Thoracic aorta endothelial cell (primary cell): ENCODE results near the gene DVL3. TPM values are rescaled to one million over a fixed set of nuclear protein-coding genes. Genes with fewer than 3 reads are reported as not detected.

Source experiments
- total RNA-seq: library from RNA; depleted of rRNA; stranded (reverse); fragments of >200 nt; gene quantifications from 2 replicates; pipeline ENCODE4 v1.2.3, GENCODE V29; 2012

Gene DVL3
- total RNA-seq, result 24.3 and 27.1 TPM in 2 replicates

GRCh38 chr3:184154885-184155643 is at the start of gene DVL3:
DVL3 (plus strand) TSS chr3:184155377; CDS start chr3:184155636, 259 bp downstream.

GRCh38 chr3:184135149-184135910 is 19.8 kb upstream of the DVL3 start, which contains the start of gene EIF2B5:
EIF2B5 (plus strand) TSS chr3:184135358; CDS start chr3:184135386, 28 bp downstream.

GRCh38 chr3:184174646-184175492 is 19.7 kb downstream of the DVL3 start, which contains the start of gene AP2M1:
AP2M1 (plus strand) TSS chr3:184174855; CDS start chr3:184176994, 2,139 bp downstream.

GRCh38 chr3:184186184-184186901 is 31.2 kb downstream of the DVL3 start, which contains the start of gene ABCF3:
ABCF3 (plus strand) TSS chr3:184186199; CDS start chr3:184186208, 9 bp downstream.

Other genes starting within 250 kb of the DVL3 start
- 20.2 and 24.5 TPM in 2 replicates for gene ABCC5, start 137.5 kb upstream of the DVL3 start, total RNA-seq
- gene HTR3D, start 123.6 kb upstream of the DVL3 start, total RNA-seq, result not detected in 2 replicates
- not detected in 2 replicates for gene HTR3C, start 102.3 kb upstream of the DVL3 start, total RNA-seq
- gene HTR3E, start 58.3 kb upstream of the DVL3 start, total RNA-seq, result not detected in 2 replicates
- 36.4 and 42.8 TPM in 2 replicates for gene EIF2B5, start 20.0 kb upstream of the DVL3 start, total RNA-seq
- 345 and 354 TPM in 2 replicates for gene AP2M1, start 19.5 kb downstream of the DVL3 start, total RNA-seq
- gene ABCF3, start 30.8 kb downstream of the DVL3 start, total RNA-seq, result 33.7 and 42.4 TPM in 2 replicates
- under 0.01 TPM in 1 of 2 replicates, not detected in the other for gene VWA5B2, start 74.2 kb downstream of the DVL3 start, total RNA-seq
- gene ALG3, start 93.6 kb downstream of the DVL3 start, total RNA-seq, result 27.8 and 33.3 TPM in 2 replicates
- 3.2 and 3.3 TPM in 2 replicates for gene EEF1AKMT4, start 94.3 kb downstream of the DVL3 start, total RNA-seq
- not detected in 2 replicates for gene CAMK2N2, start 106.2 kb downstream of the DVL3 start, total RNA-seq
- gene ECE2, start 120.6 kb downstream of the DVL3 start, total RNA-seq, result not detected in 2 replicates
- 535 and 555 TPM in 2 replicates for gene PSMD2, start 143.9 kb downstream of the DVL3 start, total RNA-seq
- 394 and 415 TPM in 2 replicates for gene EIF4G1, start 159.2 kb downstream of the DVL3 start, total RNA-seq
- 21.8 and 31.1 TPM in 2 replicates for gene FAM131A, start 182.2 kb downstream of the DVL3 start, total RNA-seq
- 3.3 and 3.9 TPM in 2 replicates for gene CLCN2, start 206.2 kb downstream of the DVL3 start, total RNA-seq
- 122 and 123 TPM in 2 replicates for gene POLR2H, start 206.3 kb downstream of the DVL3 start, total RNA-seq
- gene THPO, start 222.8 kb downstream of the DVL3 start, total RNA-seq, result not detected in 2 replicates
- gene CHRD, start 224.7 kb downstream of the DVL3 start, total RNA-seq, result 0.07 and 0.13 TPM in 2 replicates